Embryonic facial prominence (tissue), 1 donor: ENCODE measurements around the gene SMIM43.
"Not testable (repeated sequence)": the region's sequence is repeated elsewhere in the genome, so short reads cannot be mapped to it uniquely, and the experiment has no call there.

Experiments used
- DNase-seq: peaks from one replicate; pipeline ENCODE4 v3.0.0-alpha.2; 2016; ENCODE audit errors: extremely low spot score

The SMIM43 gene

GRCh38 chr4:121736735-121737351 is 28.1 kb downstream of the SMIM43 start:
- DNase-seq, result no peak

GRCh38 chr4:121734571-121734970 is 30.4 kb downstream of the SMIM43 start:
- no peak for DNase-seq

- no peak for DNase-seq
These were observed 31.0 kb downstream of the SMIM43 start for GRCh38 chr4:121733942-121734341.

- not testable (repeated sequence) for DNase-seq
These were observed 35.2 kb downstream of the SMIM43 start for GRCh38 chr4:121729753-121730152.

GRCh38 chr4:121728798-121729226 is 36.2 kb downstream of the SMIM43 start:
- no peak for DNase-seq

- no peak for DNase-seq
These were observed 36.9 kb downstream of the SMIM43 start for GRCh38 chr4:121728066-121728465.

GRCh38 chr4:121726642-121727268 is 38.2 kb downstream of the SMIM43 start:
- DNase-seq, result no peak

GRCh38 chr4:121724671-121725070 is 40.3 kb downstream of the SMIM43 start:
- no peak for DNase-seq

- no peak for DNase-seq
These were observed 43.3 kb downstream of the SMIM43 start for GRCh38 chr4:121721700-121722099.

- DNase-seq, result no peak
These were observed 44.9 kb downstream of the SMIM43 start for GRCh38 chr4:121720109-121720508.

GRCh38 chr4:121717680-121718237 is 47.2 kb downstream of the SMIM43 start:
- no peak for DNase-seq

- no peak for DNase-seq
These were observed 50.4 kb downstream of the SMIM43 start for GRCh38 chr4:121714548-121714947.

- DNase-seq, result no peak
These were observed 52.2 kb downstream of the SMIM43 start for GRCh38 chr4:121712783-121713182.

- no peak for DNase-seq
These were observed 52.8 kb downstream of the SMIM43 start for GRCh38 chr4:121712001-121712651.

GRCh38 chr4:121711263-121712000 is 53.5 kb downstream of the SMIM43 start:
- DNase-seq, result no peak

- DNase-seq, result no peak
These were observed 55.1 kb downstream of the SMIM43 start for GRCh38 chr4:121709766-121710405.
